ENCODE measurements around the gene LDLRAD3.
"Not testable (repeated sequence)": the region's sequence is repeated elsewhere in the genome, so short reads cannot be mapped to it uniquely, and the experiment has no call there.

The LDLRAD3 gene

GRCh38 chr11:35943713-35944502 lies at the start of gene LDLRAD3:
TSS of gene LDLRAD3 (plus strand) at chr11:35944062. CDS start at chr11:35944099, 37 bp downstream.
- peak; percentile 55 to 68 for DNase-seq

- DNase-seq, result no peak
Measured at GRCh38 chr11:35897019-35897418, 46.8 kb upstream of the LDLRAD3 start.

GRCh38 chr11:35902961-35903360 lies 40.9 kb upstream of the LDLRAD3 start:
- DNase-seq, result no peak

- no peak for DNase-seq
Measured at GRCh38 chr11:35905646-35906276, 38.1 kb upstream of the LDLRAD3 start.

- DNase-seq, result no peak
Measured at GRCh38 chr11:35906277-35906661, 37.6 kb upstream of the LDLRAD3 start.

GRCh38 chr11:35906681-35907080 lies 37.2 kb upstream of the LDLRAD3 start:
- DNase-seq, result no peak

- no peak for DNase-seq
Measured at GRCh38 chr11:35907648-35908431, 36.0 kb upstream of the LDLRAD3 start.

- DNase-seq, result not testable (repeated sequence)
Measured at GRCh38 chr11:35908432-35908771, 35.5 kb upstream of the LDLRAD3 start.

- no peak for DNase-seq
Measured at GRCh38 chr11:35909511-35910265, 34.2 kb upstream of the LDLRAD3 start.

- DNase-seq, result no peak
Measured at GRCh38 chr11:35911013-35911412, 32.8 kb upstream of the LDLRAD3 start.

- no peak for DNase-seq
Measured at GRCh38 chr11:35911616-35912165, 32.2 kb upstream of the LDLRAD3 start.

GRCh38 chr11:35912436-35912835 lies 31.4 kb upstream of the LDLRAD3 start:
- not testable (repeated sequence) for DNase-seq

- no peak for DNase-seq
Measured at GRCh38 chr11:35912883-35913624, 30.8 kb upstream of the LDLRAD3 start.

GRCh38 chr11:35914816-35915215 lies 29.0 kb upstream of the LDLRAD3 start:
- DNase-seq, result no peak

GRCh38 chr11:35916270-35916669 lies 27.6 kb upstream of the LDLRAD3 start:
- no peak for DNase-seq

- DNase-seq, result no peak
Measured at GRCh38 chr11:35917676-35918075, 26.2 kb upstream of the LDLRAD3 start.

GRCh38 chr11:35918716-35919115 lies 25.1 kb upstream of the LDLRAD3 start:
- no peak for DNase-seq

- DNase-seq, result no peak
Measured at GRCh38 chr11:35919244-35919643, 24.6 kb upstream of the LDLRAD3 start.

- no peak for DNase-seq
Measured at GRCh38 chr11:35923452-35923851, 20.4 kb upstream of the LDLRAD3 start.

GRCh38 chr11:35924811-35925210 lies 19.1 kb upstream of the LDLRAD3 start:
- DNase-seq, result no peak

GRCh38 chr11:35927104-35927503 lies 16.8 kb upstream of the LDLRAD3 start:
- no peak for DNase-seq

- no peak for DNase-seq
Measured at GRCh38 chr11:35927682-35928081, 16.2 kb upstream of the LDLRAD3 start.

Data from activated T-cell treated with anti-CD3 and anti-CD28 coated beads, Interleukin-2, amount 50 U/mL, for 48 hours (primary cell).